Endothelial cell of umbilical vein (primary cell): ENCODE results near the gene MLLT1. TPM values are rescaled to one million over a fixed set of nuclear protein-coding genes. Genes with fewer than 3 reads are reported as not detected.

Experiments used
- BruUV-seq: library from RNA; stranded (reverse); fragments of 400-500 nt; replicated peaks from 2 replicates; lab custom pipeline; 2021; lab: Mats Ljungman, UMichigan
- CTCF ChIA-PET: fragments of 300-600, 350-600 bp; sonication (Branson Sonifier 250); formaldehyde crosslinking; loops from one replicate; lab custom pipeline; 2021; ENCODE audit warnings: antibody characterized with exemption, inconsistent platforms; lab: Charles Lee
- POLR2A ChIA-PET: fragments of 300-600, 350-600 bp; sonication (Branson Sonifier 250); formaldehyde crosslinking; loops from one replicate; lab custom pipeline; 2021; ENCODE audit warnings: antibody characterized with exemption, inconsistent platforms; lab: Charles Lee
- DNase-seq: peaks from one replicate; pipeline ENCODE4 v3.0.0-alpha.2; 2011; ENCODE audit warnings: low read depth, low spot score
- FAIRE-seq: peaks from 2 replicates; lab custom pipeline; 2011; peaks lifted over from hg19 to GRCh38; lab: Jason Lieb, UNC
- H2AFZ ChIP-seq: 2 replicates; pipeline ENCODE4 v1.6.0; 2012; ENCODE audit warnings: low read depth, low read length, control low read depth, inconsistent platforms
- H3K27ac ChIP-seq: 2 replicates; pipeline ENCODE4 v1.5.1; 2011; ENCODE audit warnings: low read depth, mild to moderate bottlenecking, control low read depth, low read length, moderate library complexity; ENCODE audit not compliant: insufficient read depth
- H3K27me3 ChIP-seq, 2 experiments: 2 replicates each; pipeline versions ENCODE4 v1.6.0 to v1.6.1; 2011; ENCODE audit warnings: low read length in 2 of 2, mixed read lengths in 1 of 2; ENCODE audit not compliant: control insufficient read depth in 2 of 2, insufficient read depth in 2 of 2
- H3K36me3 ChIP-seq, 2 experiments: 2 replicates in 1 of 2; 3 replicates in 1 of 2; pipeline ENCODE4 v1.5.1; 2011; ENCODE audit warnings: low read length in 2 of 2, mild to moderate bottlenecking in 1 of 2, moderate library complexity in 1 of 2; ENCODE audit not compliant: control insufficient read depth in 2 of 2, insufficient read depth in 2 of 2; ENCODE audit errors: extremely low read depth in 1 of 2
- H3K4me1 ChIP-seq: 3 replicates; pipeline ENCODE4 v1.5.1; 2011; ENCODE audit warnings: mild to moderate bottlenecking, low read length; ENCODE audit not compliant: control insufficient read depth, insufficient read depth; ENCODE audit errors: extremely low read depth
- H3K4me2 ChIP-seq: 2 replicates; pipeline ENCODE4 v1.6.1; 2011; ENCODE audit warnings: low read length, control low read depth, mixed read lengths; ENCODE audit not compliant: insufficient read depth
- H3K4me3 ChIP-seq, 3 experiments: fragments of 200-600 bp in 1 of 3; sonication (generic), shearing (Covaris generic) in 1 of 3; replicated peaks in 1 of 3; 2 replicates each; pipeline ENCODE4 v1.5.1; 2011 to 2016; ENCODE audit warnings: control low read depth in 3 of 3, low read length in 3 of 3, mild to moderate bottlenecking in 2 of 3, inconsistent platforms in 1 of 3, low read depth in 1 of 3, moderate library complexity in 1 of 3; ENCODE audit not compliant: insufficient read depth in 1 of 3
- H3K79me2 ChIP-seq: 2 replicates; pipeline ENCODE4 v1.6.0; 2012; ENCODE audit warnings: low read length, inconsistent platforms; ENCODE audit not compliant: control insufficient read depth, insufficient read depth
- H3K9ac ChIP-seq: replicated peaks from 2 replicates; pipeline ENCODE3; 2011; ENCODE audit warnings: low read length, control low read depth; ENCODE audit not compliant: insufficient read depth; ENCODE audit errors: extremely low read depth
- H3K9me1 ChIP-seq: replicated peaks from 3 replicates; pipeline ENCODE4 v1.6.0; 2011; ENCODE audit warnings: mild to moderate bottlenecking, low read length; ENCODE audit not compliant: control insufficient read depth, insufficient read depth; ENCODE audit errors: extremely low read depth
- H3K9me3 ChIP-seq: replicated peaks from 2 replicates; pipeline ENCODE4 v1.5.1; 2012; ENCODE audit warnings: low read length, inconsistent platforms; ENCODE audit not compliant: control insufficient read depth, insufficient read depth
- H4K20me1 ChIP-seq: replicated peaks from 2 replicates; pipeline ENCODE3; 2011; ENCODE audit warnings: mild to moderate bottlenecking, low read length; ENCODE audit not compliant: control insufficient read depth, insufficient read depth; ENCODE audit errors: extremely low read depth
- EZH2 ChIP-seq: IDR thresholded peaks from 2 replicates; pipeline ENCODE4 v1.6.1; 2012; ENCODE audit warnings: borderline replicate concordance, low read depth, mild to moderate bottlenecking, moderate library complexity, low read length, inconsistent platforms; ENCODE audit not compliant: severe bottlenecking
- FOS ChIP-seq: IDR thresholded peaks from 2 replicates; pipeline ENCODE4 v1.6.1; 2011; ENCODE audit warnings: mild to moderate bottlenecking, low read length, moderate library complexity, borderline replicate concordance; ENCODE audit not compliant: insufficient read depth
- GATA2 ChIP-seq: IDR thresholded peaks from 2 replicates; pipeline ENCODE4 v1.7.0; 2011; ENCODE audit warnings: low read depth, mild to moderate bottlenecking, moderate library complexity, mixed read lengths, low read length; ENCODE audit not compliant: insufficient read length, insufficient read depth
- JUN ChIP-seq: IDR thresholded peaks from 2 replicates; pipeline ENCODE4 v1.6.1; 2011; ENCODE audit warnings: borderline replicate concordance, low read depth; ENCODE audit not compliant: insufficient read length, insufficient read depth
- MYC ChIP-seq: IDR thresholded peaks from one replicate; pipeline ENCODE4 v1.6.1; 2011; ENCODE audit warnings: mild to moderate bottlenecking, low read depth, low read length
- POLR2A ChIP-seq: IDR thresholded peaks from 2 replicates; pipeline ENCODE4 v1.6.1; 2012; ENCODE audit warnings: low read depth, mild to moderate bottlenecking, control low read depth, low read length
- POLR2AphosphoS5 ChIP-seq: IDR thresholded peaks from 2 replicates; pipeline ENCODE4 v1.6.1; 2012; ENCODE audit warnings: low read depth, mild to moderate bottlenecking, control low read depth, low read length, moderate library complexity; ENCODE audit not compliant: insufficient read depth
- dilution Hi-C: fragments of 300-500 bp; cut with MboI; formaldehyde crosslinking; loops from one replicate; pipeline ENCODE4 v1.15.0; 2019; ENCODE audit warnings: low sequenced_read_pairs; ENCODE audit not compliant: extremely low pct_ligation_motif_present
- intact Hi-C: fragments of 100-400 bp; cut with micrococcal nuclease; formaldehyde crosslinking; loops from one replicate; pipeline ENCODE4 v1.10.0; 2022
- polyA plus RNA-seq, 4 experiments: library from polyadenylated mRNA; depleted of rRNA in 3 of 4; stranded (reverse) in 3 of 4; unstranded in 1 of 4; fragments of >200 nt; gene quantifications; 2 replicates each; pipeline versions ENCODE4 v1.2.1 to v1.2.3, GENCODE V29; 2011 to 2012; ENCODE audit warnings: missing spikeins in 1 of 4
- total RNA-seq: library from RNA; stranded (reverse); gene quantifications from 2 replicates; pipeline ENCODE4 v1.2.3, GENCODE V29; 2021
- TF ChIP-seq, protein P1 (sequence below): IDR thresholded peaks from 2 replicates; pipeline ENCODE4 v1.6.1; 2011; ENCODE audit not compliant: insufficient read depth, insufficient read length
- TF ChIP-seq, protein P2 (sequence below), 2 donors: IDR thresholded peaks; 1 replicate in 1 of 2; 2 replicates in 1 of 2; pipeline ENCODE4 v1.5.1; 2011; ENCODE audit warnings: low read length in 2 of 2, mild to moderate bottlenecking in 2 of 2, moderate library complexity in 2 of 2, control low read depth in 1 of 2, inconsistent platforms in 1 of 2, low read depth in 1 of 2; ENCODE audit not compliant: insufficient read depth in 1 of 2; ENCODE audit errors: extremely low read depth in 1 of 2

MLLT1 gene
- total and polyA plus RNA-seq, 2 donors (not counting 3 experiments of a cell fraction or from before 2014, with no cell fraction given) = 43.9 to 84.8 TPM

DNA sequence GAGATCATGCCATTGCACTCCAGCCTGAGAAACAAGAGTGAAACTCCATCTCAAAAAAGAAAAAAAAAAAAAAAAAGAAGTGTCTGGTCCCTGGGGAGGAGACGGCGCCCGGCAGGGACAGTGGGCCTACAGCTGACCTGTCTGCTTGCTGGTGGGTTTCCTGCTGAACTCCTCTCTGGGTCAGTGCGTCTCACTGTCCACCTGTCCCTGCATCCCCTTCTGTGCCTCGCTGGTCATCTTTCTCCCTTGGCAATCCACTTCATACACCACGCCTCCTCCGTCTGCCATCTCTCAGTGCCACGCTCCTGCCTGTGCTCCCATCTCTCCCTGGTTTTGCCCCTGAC, 80.9 kb downstream of the MLLT1 start:
- no peaks in the 10 kb centered on the region for H3K27me3 ChIP-seq
- H4K20me1 ChIP-seq = no peaks in the 10 kb centered on the region
- peak overlapping the region; percentile 54 for H3K9ac ChIP-seq
- H3K9me1 ChIP-seq = no peaks in the 10 kb centered on the region
- H3K4me1 ChIP-seq = peaks cover 8% of the 10 kb centered on the region
- H2AFZ ChIP-seq = peak overlapping the region; percentile 74
- TSS peak; percentile 31 for BruUV-seq
- TF ChIP-seq, protein P1, sequence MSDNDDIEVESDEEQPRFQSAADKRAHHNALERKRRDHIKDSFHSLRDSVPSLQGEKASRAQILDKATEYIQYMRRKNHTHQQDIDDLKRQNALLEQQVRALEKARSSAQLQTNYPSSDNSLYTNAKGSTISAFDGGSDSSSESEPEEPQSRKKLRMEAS = no peak
- TF ChIP-seq JUN (no peak), POLR2A (no peak), FOS (no peak), MYC (no peak), GATA2 (no peak), EZH2 (no peak), POLR2AphosphoS5 (no peak)
- TF ChIP-seq, protein P2, sequence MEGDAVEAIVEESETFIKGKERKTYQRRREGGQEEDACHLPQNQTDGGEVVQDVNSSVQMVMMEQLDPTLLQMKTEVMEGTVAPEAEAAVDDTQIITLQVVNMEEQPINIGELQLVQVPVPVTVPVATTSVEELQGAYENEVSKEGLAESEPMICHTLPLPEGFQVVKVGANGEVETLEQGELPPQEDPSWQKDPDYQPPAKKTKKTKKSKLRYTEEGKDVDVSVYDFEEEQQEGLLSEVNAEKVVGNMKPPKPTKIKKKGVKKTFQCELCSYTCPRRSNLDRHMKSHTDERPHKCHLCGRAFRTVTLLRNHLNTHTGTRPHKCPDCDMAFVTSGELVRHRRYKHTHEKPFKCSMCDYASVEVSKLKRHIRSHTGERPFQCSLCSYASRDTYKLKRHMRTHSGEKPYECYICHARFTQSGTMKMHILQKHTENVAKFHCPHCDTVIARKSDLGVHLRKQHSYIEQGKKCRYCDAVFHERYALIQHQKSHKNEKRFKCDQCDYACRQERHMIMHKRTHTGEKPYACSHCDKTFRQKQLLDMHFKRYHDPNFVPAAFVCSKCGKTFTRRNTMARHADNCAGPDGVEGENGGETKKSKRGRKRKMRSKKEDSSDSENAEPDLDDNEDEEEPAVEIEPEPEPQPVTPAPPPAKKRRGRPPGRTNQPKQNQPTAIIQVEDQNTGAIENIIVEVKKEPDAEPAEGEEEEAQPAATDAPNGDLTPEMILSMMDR (IDR thresholded peaks at IDR 0.05; ENCODE audit: extremely low read depth in 1 of 2, insufficient read depth in 1 of 2, low read depth in 1 of 2, low read length in 2 of 2) = no peak
- H3K36me3 ChIP-seq = no peaks in the 10 kb centered on the region
- intact Hi-C loops = no loop called here
- H3K27ac ChIP-seq = no peak overlapping the region
- H3K4me3 ChIP-seq = peak overlapping the region; percentile 7 to 59 (median 28)
- no peak for FAIRE-seq
- ChIA-PET CTCF (interaction anchor here (1.4 to 1.6 kb wide), 2 partner anchors 32 to 73 kb away, joined by 5 to 6 read pairs; no protein-coding TSS in a partner anchor), POLR2A (no interaction called here)
- H3K79me2 ChIP-seq = peaks cover 3% of the 10 kb centered on the region
- H3K4me2 ChIP-seq = peak overlapping the region; percentile 53
- dilution Hi-C loops = no loop called here
- no peak for DNase-seq
- no peaks in the 10 kb centered on the region for H3K9me3 ChIP-seq
